Left cardiac atrium (tissue), 4 donors: Measurements from ENCODE around the gene EEIG1. TPM values are rescaled to one million over a fixed set of nuclear protein-coding genes. Genes with fewer than 3 reads are reported as not detected.

ENCODE experiments used
- ATAC-seq, 2 donors: fragments of 200-7000 bp; cut with Tn5 transposase; one replicate each; pipeline ENCODE4 v1.9.1; 2020; ENCODE audit warnings: mild to moderate bottlenecking in 2 of 2, moderate library complexity in 2 of 2
- DNase-seq: peaks from one replicate; pipeline ENCODE4 v3.0.0-alpha.2; 2020
- intact Hi-C, 2 donors: fragments of 100-400 bp; cut with DNase I; formaldehyde crosslinking; loops; one replicate each; pipeline versions ENCODE4 v1.14.1 to v1.15.1; 2022 to 2023
- total RNA-seq, 2 donors: library from RNA; stranded (reverse); fragmentation: NEBNext Ultra II Directional; extraction: Animal tissue kit (Norgen Biotek cat#: 25700); gene quantifications; one replicate each; pipeline ENCODE4 v1.2.1, GENCODE V29; 2021
- donor health status: DM: no; HTN: yes; CAD: no.
- donor health status: DM: no; HTN: yes; CAD: no; lungs with severe emphysema.
- donor health status: DM: yes; HTN: yes; CAD: no.
- donor health status: Dilated cardiomyopathy.

Gene EEIG1
- total RNA-seq, 2 donors from 2014 or later: 24.9 to 27.3 TPM

DNA sequence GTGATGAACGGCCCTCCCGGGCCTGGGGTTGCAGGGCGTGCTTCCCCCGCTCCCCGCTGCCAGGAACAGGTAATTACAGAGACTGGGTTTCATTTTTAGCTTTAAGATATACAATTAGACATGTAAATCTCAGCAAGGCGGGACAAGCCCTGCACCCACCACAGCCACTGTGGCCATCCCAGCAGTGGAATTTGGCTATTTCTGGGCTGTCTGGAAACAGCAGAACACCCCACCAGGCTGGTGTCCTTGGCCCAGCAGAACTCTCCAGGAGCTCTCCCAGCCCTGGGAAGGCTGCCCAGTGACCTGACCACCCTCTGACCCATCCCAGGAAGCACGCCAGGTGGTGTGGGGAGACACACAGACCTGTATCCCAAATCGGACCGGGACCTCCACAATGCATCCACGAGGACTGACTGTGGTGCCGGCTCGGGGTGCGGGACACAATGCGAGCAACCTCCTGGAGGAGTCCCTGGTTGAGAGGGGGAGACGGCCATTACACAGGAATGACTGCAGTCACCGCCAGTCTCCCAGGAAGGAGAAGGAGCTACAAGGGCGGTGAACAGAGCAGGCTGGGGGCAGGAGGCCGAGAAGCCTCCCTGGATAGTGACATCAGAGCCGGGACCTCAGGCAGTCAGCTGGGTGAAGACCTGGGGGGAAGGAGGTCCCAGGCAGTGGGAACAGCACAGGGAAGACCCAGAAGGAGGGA lies 17.3 kb downstream of the EEIG1 start:
- no peak for DNase-seq
- no peak for ATAC-seq
- intact Hi-C loops: no loop called here

DNA sequence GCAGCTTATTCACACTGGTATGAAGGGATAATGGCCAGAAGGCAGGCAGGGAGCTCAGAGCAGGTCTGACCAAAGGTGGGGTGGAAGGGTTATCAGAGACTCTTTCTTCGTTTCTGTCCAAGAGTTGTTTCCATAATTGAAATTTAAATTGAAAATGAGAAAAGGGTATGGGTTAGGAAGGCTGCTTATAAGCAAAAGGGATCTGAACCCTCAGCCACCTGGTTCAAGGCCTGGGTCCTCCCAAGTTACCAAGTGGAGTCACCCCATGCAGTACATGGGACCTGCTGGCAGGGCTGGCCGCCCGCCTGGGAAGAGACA lies 17.8 kb downstream of the EEIG1 start:
- intact Hi-C loops: no loop called here
- no peak for DNase-seq
- no peak for ATAC-seq

DNA sequence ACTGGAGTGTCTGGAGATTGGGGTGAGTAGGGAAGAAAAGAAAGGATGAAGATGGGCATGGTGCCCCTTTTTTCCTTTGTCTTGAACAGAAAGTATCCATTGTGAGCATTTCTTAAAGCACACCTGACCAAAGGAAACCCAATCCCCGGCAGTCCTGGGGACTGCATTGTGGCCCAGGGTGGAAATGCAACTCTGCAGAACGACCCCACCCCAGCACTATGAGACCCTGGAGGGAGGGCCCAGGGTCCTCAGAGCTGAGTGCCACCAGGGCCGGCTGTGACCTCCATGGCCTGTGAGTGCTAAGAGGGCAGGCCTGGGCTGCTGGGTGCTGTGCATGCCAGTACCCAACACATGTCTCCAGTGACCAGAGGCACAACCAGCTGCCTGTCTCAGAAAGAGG lies 18.5 kb downstream of the EEIG1 start:
- intact Hi-C loops: no loop called here
- no peak for DNase-seq
- ATAC-seq: no peak

DNA sequence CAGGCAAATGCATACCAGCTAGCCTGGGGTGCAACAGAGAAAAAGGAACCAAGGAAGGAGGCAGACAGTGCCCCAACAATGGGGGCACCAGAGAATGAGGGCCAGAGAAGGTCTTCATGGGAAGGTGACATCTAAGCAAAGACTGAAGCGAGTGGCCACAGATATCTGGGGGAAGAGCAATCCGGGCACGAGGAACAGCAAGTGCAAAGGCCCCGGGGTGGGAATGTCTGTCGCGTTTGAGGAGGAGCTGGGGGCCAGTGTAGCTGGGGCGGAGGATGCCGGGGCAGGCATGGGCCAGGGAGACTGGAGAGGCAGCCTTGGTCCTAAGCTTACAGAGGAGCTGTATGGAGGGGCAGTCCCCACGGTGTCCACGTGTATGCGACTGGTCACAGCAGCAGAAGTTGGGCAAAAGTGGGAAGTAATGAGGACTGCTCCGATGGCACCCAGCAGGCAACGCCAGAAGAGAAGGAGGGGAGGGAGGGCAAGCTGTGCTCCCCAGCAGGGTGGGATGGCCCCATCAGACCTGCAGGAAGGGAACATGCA lies 19.1 kb downstream of the EEIG1 start:
- DNase-seq (no peak), ATAC-seq (no peak)
- intact Hi-C loops: no loop called here

DNA sequence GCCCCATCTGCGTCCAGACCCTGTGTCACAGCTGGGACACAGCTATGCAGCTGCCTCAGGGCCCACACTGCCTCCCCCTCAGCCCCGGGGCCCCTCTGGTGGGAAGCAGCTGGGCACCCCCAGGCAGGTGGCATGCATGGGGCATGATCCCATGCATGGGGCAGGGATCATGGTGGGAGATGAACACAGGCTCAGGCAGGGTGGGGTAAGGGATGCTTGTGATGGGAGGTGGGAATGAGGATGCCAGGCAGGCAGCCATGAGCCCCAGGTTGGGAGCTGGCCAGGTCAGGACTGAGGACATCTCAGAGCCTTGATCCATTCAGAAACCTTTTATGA lies 19.7 kb downstream of the EEIG1 start:
- no peak for DNase-seq
- no peak for ATAC-seq
- intact Hi-C loops: no loop called here

DNA sequence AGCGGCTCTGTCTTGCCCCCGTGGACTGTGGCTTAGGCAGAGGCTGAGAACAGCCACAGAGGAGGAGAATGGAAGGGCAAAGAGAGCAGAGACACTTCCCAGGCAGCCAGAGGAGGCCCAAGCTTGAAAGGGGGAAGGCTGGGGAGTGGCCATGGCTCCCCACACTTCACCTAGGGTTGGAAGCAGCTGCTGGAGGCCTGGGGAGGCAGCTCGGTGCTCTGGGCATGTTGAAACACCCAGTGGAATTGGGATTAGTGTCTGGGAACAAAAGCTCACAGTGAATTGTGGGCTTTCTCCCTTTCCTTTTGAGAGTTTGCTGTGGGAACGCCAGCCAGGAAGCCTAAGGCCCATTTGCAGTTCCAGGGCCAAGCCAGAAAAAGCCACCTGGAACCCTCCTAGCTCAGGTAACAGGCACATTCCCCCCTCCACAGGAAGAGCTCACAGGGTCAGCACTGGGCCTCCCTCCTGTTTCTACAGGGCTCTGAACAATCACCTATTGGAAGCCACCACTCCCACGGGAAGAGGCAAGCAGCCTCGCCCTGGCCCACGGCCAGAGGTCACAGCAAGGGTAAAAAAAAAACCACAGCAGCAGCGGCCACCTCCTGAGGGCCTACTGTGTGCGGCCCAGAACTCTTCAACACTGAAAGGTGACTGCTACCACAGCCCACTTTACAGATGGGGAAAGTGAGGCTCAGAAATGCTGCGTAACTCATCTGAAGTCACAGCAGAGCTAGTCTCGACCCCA lies 20.2 kb downstream of the EEIG1 start:
- intact Hi-C loops: no loop called here

DNA sequence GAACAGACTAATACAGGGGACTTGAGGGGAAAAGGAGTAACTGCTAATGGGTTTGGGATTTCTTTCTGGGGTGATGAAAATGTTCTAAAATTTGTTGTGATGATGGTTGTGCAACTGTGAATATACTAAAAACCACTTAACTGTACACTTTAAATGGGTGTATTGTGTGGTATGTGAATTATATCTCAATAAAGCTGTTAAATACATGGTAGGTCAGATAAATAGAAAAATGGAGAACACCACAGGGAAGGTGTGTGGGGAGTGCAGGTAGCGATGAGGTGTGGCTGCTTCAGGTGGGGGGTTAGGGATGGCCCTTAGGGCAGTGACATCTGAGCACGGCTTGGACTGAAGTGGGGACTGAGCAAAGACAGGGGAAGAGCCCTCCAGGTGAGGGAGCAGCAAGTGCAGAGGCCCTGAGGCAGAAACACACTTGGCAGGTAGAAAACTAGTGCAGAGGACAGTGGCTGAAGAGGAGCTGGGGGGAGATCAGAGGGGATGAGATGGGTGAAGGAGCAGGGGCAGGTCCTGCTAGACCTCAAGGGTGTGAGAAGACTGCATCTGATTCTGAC lies 20.9 kb downstream of the EEIG1 start:
- DNase-seq (no peak), ATAC-seq (no peak)
- intact Hi-C loops: no loop called here

More for the DNA sequence above, 20.2 kb downstream of the EEIG1 start:
- DNase-seq: no peak
- no peak for ATAC-seq

DNA sequence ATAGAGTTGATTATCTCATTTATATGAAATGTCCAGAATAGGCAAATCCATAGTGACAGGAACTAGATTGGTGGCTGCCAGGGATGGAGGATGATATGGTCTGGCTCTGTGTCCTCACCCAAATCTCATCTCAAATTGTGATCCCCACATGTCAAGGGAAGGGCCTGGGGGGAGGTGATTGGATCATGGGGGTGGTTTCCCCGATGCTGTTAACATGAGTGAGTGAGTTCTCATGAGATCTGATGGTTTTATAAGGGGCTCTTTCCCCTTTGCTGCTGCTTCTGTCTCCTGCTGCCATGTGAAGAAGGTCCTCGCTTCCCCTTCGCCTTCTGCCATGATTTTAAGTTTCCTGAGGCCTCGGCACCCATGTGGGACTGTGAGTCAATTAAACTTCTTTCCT lies 21.4 kb downstream of the EEIG1 start:
- intact Hi-C loops: no loop called here
- no peak for ATAC-seq
- DNase-seq: no peak

DNA sequence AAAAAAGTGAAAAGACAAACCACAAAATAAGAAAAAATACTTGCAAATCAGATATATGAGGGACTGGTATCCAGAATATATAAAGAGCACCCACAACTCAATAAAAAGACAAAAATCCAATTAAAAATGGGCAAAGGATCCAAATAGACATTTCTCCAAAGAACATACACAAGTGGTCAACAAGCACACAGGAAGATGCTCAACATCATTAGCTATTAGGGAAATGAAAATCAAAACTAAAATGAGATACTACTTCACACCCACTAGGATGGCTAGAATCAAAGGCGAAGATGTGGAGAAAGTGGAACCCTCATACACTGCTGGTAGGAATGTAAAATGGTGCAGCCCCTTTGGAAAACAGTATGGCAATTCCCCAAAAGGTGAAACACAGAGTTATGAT lies 22.1 kb downstream of the EEIG1 start:
- no peak for ATAC-seq
- DNase-seq: no peak
- intact Hi-C loops: no loop called here

DNA sequence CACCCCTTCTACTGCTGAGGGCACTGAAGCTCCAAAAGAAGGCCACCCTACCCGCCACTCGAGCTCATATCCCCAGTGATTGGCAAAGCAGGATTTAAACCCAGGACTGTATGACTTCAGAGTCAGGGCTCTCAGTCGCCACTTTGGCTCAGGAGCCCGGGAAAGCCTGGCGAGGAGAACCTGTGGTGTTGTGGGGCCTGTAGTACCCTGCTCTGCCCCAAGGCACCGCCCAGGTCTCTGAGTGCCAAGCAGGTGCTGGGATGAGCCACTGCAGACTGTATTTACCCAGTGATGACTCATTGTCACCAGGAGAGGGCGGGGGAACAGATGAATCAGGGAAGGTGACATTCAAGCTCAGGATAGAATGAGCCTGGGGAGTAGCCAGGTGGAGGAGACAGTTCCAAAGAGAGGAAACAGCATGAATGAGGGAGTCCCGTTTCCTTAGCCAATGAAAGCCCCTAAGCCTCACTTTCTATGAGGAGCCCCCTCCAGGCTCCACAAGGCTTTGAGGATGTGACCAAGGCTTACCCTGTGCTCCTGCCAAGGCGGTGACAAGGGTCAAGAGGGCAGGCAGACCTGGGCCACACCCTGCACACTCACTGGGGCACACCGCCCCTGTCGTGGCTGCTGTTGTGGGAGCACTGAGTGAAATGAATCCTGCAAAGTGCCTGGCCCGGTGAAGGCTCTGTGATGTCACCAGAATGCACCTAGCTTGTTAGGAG lies 25.3 kb downstream of the EEIG1 start:
- peak; percentile 74 to 86 for ATAC-seq
- intact Hi-C loops: no loop called here
- no peak for DNase-seq

DNA sequence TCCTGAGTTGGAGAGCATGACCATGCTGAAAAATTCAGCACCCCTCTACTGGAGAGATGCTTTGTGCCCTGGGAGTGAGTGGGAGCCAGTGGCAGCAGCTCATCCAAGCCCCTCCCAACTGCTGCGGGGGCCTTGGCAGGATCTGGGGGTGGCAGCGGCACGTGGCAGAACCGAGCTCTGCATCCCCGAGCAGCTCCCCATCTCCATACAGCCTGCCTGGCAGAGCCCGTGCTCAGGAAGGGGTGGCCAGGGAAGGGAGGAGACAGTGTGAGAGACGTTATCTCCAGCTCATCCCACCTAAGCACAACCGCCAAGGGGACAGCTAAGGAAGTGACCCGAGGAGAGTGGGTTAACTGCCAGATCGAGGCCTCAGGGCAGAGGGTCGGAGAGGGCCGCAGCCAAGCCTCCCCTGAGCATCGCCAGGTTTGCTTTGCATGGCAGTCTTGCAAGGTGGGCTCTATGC lies 25.9 kb downstream of the EEIG1 start:
- DNase-seq (no peak), ATAC-seq (peak; percentile 13 to 23)
- intact Hi-C loops: no loop called here

DNA sequence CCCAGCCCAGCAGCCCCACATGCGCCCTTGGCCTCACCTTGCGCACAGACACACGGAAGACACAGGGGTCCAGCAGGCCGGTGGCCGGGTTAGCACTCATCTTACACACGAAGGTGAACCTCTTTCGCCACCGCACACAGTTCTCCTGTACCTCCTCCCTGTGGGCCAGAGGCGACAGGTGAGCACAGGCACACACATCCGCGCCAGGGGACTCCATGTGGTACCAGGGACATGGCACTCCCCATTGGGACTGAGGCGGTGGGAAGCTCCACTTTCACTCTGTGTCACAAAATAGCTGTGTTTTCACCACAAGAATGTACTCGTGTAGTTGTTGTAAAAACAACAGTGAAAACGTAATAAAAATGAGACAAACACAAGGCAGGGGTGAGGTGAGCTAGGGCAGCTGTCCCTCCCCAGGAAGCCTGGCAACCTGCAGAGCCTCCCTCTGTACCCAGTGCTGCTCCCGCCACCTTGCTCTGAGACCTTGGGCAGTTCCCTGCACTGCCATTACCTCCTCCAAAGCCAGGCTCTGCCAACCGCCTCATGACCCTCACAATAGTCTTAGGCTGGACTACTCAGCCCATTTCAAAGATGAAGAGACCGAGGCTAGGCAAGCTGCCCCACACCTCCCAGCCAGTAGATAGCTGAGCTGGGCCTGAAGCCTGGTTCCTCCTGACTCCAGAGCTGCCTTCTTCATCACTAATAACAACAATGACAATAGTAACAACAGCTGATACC lies 26.9 kb downstream of the EEIG1 start:
- ATAC-seq (no peak), DNase-seq (no peak)
- intact Hi-C loops: no loop called here

DNA sequence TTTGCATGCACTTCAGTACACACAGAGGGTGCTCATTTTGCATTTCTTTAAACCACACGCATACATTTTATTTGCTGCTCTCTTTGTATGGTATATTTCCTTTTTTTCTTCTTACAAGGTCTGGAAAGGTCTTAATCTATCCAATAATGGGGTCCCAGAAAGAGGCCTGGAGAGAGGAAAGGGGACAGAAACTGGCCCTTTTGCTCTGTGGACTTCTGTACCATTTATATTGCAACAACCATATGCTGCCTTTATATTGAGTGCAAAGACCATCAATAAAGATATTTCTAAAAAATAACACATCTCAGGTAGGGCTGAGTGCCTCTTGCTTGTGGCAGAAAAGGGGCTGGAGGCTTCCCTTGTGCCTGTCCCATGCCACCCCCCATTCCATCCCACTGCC lies 27.6 kb downstream of the EEIG1 start:
- intact Hi-C loops: no loop called here
- ATAC-seq: no peak
- DNase-seq: no peak

DNA sequence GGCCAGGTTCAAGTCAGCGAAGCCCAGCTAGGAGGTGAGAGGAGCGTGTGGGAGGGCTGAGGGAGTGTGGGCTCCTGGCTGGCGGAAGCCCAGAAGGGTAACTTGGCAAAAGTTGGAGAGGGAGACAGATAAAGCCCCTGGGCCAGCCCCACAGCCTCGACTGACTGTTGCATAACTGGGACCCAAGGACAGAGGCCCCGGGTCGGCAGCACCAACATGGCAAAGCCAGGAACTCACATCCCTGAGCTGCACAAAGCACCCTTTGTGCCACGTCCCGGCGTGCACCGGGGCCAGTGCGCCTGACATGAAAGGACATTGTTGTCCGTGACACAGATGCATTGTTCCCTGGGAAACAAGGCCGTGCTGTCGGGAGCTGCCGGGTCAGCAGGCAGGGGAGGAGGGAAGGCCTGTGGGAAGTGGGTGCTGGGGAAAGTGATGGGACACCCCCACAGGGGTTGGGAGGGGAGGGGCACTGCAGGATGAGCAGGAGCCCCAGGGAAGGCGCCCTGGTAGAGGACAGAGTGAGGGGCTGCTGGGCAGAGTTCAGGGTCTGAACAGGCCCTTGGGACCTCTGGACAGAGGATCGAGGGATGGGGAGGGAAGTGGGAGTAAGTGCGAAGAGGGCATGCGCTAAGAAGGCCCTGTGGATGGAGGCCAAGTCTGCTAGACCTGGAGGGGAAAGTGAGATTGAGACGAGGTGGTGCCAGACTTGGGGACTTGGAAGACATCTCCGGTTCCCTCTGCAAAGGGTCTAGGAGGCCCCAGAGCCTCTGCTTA lies 30.1 kb downstream of the EEIG1 start:
- no peak for DNase-seq
- ATAC-seq: peak; percentile 25 to 45
- intact Hi-C loops: no loop called here

DNA sequence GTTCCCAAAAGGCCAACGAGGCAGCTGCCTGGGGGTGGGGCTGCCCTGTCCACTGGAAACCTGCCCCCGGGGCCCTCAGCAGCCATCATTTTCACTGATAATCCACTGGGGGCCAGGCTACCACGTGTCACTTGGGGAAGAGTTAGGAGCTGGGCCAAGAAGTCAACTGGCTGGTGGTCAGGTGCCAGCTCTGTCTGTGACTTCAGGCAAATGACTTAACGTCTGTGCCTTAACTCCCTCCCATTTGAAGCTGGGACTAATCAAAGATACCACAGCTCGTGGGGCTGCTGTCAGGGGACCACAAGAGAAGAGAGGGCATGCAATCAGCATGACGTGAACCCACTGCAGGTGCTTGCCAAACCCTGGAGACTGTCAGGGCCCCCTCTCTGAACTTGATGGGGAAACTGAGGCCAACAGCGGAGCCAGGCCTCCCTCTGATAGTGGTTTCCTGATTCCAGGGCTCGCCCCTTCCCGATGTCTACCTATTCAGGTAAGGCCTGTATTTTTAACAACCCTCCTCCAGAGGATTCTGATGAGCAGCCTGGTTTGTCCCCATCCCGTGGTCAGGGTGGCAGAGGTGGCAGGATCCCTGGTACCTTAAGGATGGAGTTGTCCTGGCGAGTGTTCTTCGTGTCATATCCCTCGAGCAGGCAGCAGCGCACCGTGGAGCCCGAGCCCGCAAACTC lies 30.8 kb downstream of the EEIG1 start:
- DNase-seq (no peak), ATAC-seq (peak; percentile 9 to 11)
- intact Hi-C loops: loop anchor here in 1 of 2 donors (10.0 kb wide), 1 partner anchor 165 kb away; no protein-coding TSS in a partner anchor

DNA sequence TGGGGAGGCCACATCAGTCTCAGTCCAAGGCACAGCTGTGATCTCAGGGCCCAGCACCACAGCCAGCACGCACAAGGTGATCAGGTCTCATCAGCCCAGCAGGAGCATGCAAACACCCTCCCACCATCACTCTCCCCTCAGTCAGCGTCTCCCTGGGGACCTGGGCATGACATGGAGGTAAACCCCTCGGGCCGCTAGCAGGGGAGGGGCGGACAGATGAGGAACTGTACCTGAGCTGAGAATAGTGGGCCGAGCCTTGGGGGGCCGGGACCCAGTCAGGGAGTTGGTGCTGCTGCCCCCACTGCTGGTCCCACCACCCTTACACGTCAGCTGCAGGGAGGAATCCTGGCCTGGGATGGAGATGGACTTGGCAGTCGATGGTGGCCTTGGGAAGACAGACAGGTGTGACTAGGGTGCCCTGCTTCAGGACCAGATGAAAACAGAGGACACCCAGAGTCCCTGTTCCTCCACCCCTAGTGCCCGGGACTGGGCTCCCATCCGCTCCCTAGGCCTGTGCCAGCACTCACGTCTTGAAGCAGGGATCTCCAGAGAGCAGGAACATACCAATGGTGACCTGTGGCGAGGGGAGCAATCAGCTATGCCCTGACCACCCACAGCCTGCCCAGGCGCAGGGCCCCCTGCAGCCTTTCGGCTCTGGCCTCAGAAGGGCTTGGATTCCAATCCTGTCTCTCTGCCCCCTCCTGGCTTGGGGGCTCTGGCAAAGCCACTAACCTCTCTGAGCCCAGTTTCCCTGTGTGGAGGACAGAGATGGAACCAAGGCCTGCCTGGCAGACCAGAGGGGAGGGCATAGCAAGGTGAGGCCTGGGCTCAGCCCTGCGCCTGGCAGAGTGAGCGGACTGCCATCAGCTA lies 32.7 kb downstream of the EEIG1 start:
- intact Hi-C loops: loop anchor here in 1 of 2 donors (10.0 kb wide), 1 partner anchor 167 kb away; no protein-coding TSS in a partner anchor
- DNase-seq: no peak
- no peak for ATAC-seq

DNA sequence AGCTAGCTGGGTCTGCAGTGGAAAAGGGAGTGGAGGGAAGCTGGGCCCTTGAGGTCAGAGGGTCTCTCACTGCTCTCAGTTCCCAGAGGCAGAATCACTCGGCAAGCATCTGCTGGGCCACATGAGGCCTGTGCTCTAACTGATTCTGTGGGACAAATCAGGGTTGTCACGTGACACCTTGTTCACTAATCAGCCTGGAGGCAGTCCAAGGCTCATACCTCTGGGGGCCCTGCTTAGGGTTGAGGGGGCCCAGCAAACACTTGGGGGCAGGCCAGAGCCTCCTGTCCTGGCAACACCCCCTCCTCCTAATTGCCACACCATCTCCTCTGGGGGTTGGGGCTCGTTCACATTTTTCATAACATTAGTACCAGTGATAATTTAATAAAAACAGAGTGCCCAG lies 34.1 kb downstream of the EEIG1 start:
- DNase-seq (no peak), ATAC-seq (no peak)
- intact Hi-C loops: loop anchor here in 1 of 2 donors (10.0 kb wide), 1 partner anchor 168 kb away; no protein-coding TSS in a partner anchor
